HUDEP-2 (cell line): ENCODE results near the gene CLEC4G.

Experiments used
- DNase-seq, 76 experiments: peaks; one replicate each; lab custom pipeline; 2025; ENCODE audit not compliant: unreplicated experiment in 76 of 76; lab: John Stamatoyannopoulos, UW

Gene CLEC4G

GRCh38 chr19:7699003-7699402 lies 32.9 kb downstream of the CLEC4G start:
- no peak for DNase-seq

GRCh38 chr19:7698583-7698982 lies 33.3 kb downstream of the CLEC4G start:
- DNase-seq = no peak

GRCh38 chr19:7697721-7698287 lies 34.1 kb downstream of the CLEC4G start:
- no peak for DNase-seq

- DNase-seq = no peak
These were observed 37.4 kb downstream of the CLEC4G start for GRCh38 chr19:7694499-7694898.

DNA sequence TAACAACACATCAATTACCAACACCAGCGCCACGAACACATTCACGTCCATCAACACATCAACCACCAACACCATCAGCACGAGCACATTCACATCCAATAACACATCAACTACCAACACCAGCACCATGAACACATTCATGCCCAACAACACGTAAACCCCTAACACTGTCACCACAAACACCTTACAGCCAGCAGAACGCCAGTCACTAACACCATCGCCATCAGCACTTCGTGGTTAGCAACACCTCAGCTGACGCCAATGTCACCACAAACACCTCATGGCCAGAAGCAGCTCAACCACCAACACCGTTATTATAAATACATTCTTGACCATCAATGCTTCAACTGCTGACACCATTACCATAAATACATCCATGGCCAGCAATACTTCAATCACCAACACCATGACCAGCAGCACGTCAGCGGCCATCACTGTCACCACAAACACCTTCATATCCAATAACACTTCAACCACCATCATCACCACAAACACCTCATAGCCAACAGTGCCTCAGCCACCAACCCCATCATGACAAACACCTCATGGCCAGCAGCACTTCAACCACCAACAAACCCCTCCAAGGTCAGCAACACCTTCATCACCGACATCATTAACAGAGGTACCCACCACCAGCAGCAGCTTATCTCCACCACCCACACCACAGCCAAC lies 39.4 kb downstream of the CLEC4G start:
- no peak for DNase-seq

GRCh38 chr19:7691497-7691896 lies 40.4 kb downstream of the CLEC4G start:
- no peak for DNase-seq

DNA sequence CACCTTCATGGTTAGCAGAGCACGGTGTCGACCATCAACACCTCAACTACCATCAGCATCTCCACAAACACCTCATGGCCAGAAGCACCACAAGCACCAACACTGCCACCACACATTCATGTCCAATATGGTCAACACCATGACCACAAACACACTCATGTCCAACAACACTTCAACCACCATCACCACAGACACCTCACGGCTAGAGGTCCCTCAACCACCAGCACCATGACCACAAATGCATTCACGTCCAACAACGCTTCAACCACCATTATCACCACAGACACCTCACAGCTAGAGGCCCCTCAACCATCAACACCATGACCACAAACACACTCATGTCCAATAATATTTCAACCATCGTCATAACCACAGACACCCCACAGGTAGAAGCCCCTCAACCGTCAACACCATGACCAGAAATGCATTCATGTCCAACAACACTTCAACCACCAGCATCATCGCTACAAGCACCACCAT lies 41.1 kb downstream of the CLEC4G start:
- DNase-seq = no peak

DNA sequence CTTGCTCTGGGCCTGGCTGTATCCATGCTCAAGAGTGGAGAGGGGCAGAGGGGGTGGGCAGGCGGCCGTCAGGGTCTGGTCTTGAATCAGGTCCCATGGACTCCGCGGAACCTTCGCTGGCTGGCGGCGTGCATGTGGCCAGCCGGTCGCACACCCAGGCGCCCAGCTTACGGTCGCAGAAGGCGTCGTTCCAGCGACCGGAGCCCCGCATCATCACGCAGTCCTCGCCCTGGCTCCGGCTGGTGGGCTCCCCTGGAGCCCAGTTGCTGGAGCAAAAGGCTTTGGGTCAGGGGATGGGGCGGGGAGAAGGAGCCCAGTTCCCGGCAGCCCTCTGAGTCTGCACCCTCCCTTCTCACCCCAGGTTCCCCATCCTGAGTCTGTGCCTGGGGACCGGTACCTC lies 42.7 kb downstream of the CLEC4G start:
- DNase-seq = no peak

DNA sequence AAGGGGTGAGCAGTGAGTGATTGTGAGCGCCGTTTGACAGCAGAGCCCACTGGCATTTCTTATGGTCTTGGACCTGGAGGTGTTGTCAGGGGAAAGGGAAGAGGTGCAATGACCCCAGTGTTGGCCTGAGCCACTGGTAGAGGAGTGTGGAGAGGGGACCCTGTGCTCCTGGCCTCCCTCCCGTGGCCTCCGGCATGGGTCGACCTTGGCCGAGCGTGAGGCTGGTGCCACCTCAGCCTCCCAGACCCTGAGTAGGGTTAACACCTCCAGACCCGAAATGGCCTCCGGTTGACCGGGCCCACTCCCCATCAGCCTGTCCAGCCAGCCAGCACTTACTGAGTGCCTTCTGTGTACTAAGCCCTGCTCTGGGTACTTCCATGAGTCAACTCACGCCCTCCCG lies 44.7 kb downstream of the CLEC4G start:
- DNase-seq = no peak

- no peak for DNase-seq
These were observed 46.1 kb downstream of the CLEC4G start for GRCh38 chr19:7685546-7686445.

GRCh38 chr19:7682175-7682855 lies 49.6 kb downstream of the CLEC4G start:
- no peak for DNase-seq

GRCh38 chr19:7681340-7682174 lies 50.4 kb downstream of the CLEC4G start:
- peak in 66 of 76 experiments; percentile 21 to 87 (median 67) for DNase-seq

GRCh38 chr19:7680606-7681339 lies 51.1 kb downstream of the CLEC4G start, which contains the start of gene TRAPPC5:
TRAPPC5 (plus strand) TSS chr19:7680833; CDS start chr19:7682254, 1,421 bp downstream.
- DNase-seq = peak in 71 of 76 experiments; percentile 20 to 91 (median 77)

GRCh38 chr19:7679771-7680605 lies 51.9 kb downstream of the CLEC4G start:
- peak in 5 of 76 experiments; percentile 35 to 67 (median 54) for DNase-seq

DNA sequence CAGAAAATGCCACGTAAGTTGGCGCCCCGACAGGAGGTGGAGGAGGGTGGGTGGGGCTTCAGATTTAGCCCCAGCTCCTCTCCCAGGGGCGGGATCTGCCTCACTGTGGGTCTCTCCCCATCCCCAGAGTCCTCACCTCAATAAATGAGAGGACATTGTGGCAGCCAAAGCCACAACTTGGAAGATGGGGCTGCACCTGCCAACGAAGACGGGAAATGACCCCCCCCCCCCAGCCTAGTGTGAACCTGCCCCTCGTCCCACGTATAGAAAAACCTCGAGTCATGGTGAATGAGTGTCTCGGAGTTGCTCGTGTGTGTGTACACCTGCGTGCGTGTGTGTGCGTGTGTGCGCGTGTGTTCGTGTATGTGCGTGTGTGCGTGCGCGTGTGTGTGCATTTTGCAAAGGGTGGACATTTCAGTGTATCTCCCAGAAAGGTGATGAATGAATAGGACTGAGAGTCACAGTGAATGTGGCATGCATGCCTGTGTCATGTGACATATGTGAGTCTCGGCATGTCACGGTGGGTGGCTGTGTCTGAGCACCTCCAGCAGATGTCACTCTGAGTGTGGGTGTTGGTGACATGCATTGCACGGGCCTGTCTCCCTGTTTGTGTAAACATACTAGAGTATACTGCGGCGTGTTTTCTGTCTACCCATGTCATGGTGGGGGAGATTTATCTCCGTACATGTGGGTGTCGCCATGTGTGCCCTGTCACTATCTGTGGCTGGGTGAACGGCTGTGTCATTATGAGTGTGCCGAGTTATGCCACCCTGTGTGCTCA lies 52.7 kb downstream of the CLEC4G start:
- DNase-seq = peak in 65 of 76 experiments; percentile 22 to 80 (median 56)
